Ishikawa (cell line): ENCODE data around the gene SLC9A2.

ENCODE experiments used
- EP300 ChIP-seq: IDR thresholded peaks from 2 replicates; pipeline ENCODE4 v1.6.1; 2012; ENCODE audit warnings: borderline replicate concordance
- MAX ChIP-seq: IDR thresholded peaks from 2 replicates; pipeline ENCODE4 v1.6.1; 2012
- RAD21 ChIP-seq: IDR thresholded peaks from 2 replicates; pipeline ENCODE4 v1.6.1; 2012; ENCODE audit warnings: low read depth
- REST ChIP-seq: IDR thresholded peaks from 2 replicates; pipeline ENCODE4 v1.6.1; 2012; ENCODE audit warnings: low read depth, mild to moderate bottlenecking
- TCF12 ChIP-seq: IDR thresholded peaks from 2 replicates; pipeline ENCODE4 v1.6.1; 2012; ENCODE audit warnings: low read depth
- TEAD4 ChIP-seq: IDR thresholded peaks from 2 replicates; pipeline ENCODE4 v1.6.1; 2012
- USF1 ChIP-seq: IDR thresholded peaks from 2 replicates; pipeline ENCODE4 v1.6.1; 2012

- TF ChIP-seq REST (no peak), MAX (no peak), RAD21 (no peak), USF1 (no peak), EP300 (no peak), TCF12 (no peak), TEAD4 (no peak)
These were observed 979 bp downstream of the SLC9A2 start for GRCh38 chr2:102620332-102620731.
